Upper lobe of left lung (tissue), 4 donors: ENCODE measurements around the gene BTRC.

ENCODE experiments used
- CTCF ChIP-seq, 6 experiments: fragments of 450-650 bp in 4 of 6; fragments of 200-600 bp in 2 of 6; sonication (generic) in 2 of 6; IDR thresholded peaks; one replicate each; pipeline ENCODE4 v1.5.1; 2016 to 2019; ENCODE audit warnings: antibody characterized with exemption in 6 of 6
- POLR2AphosphoS5 ChIP-seq, 2 donors: sonication (generic); formaldehyde crosslinking; IDR thresholded peaks; one replicate each; pipeline ENCODE4 v1.5.1; 2017; ENCODE audit warnings: antibody characterized with exemption in 2 of 2

GRCh38 chr10:101538446-101538845, 184.5 kb downstream of the BTRC start:
- TF ChIP-seq CTCF (IDR thresholded peaks at IDR 0.05) (no peak), POLR2AphosphoS5 (IDR thresholded peaks at IDR 0.05) (no peak)
